H1 (cell line): ENCODE data around the gene FGF14. TPM values are rescaled to one million over a fixed set of nuclear protein-coding genes. Genes with fewer than 3 reads are reported as not detected.

Experiments used
- CTCF ChIA-PET: fragments of 300-600 bp; sonication (Branson Sonifier 250); formaldehyde crosslinking; loops from one replicate; lab custom pipeline; 2021; ENCODE audit not compliant: partially characterized antibody; lab: Charles Lee
- POLR2A ChIA-PET: fragments of 300-600 bp; sonication (Branson Sonifier 250); formaldehyde crosslinking; loops from one replicate; lab custom pipeline; 2021; ENCODE audit warnings: inconsistent platforms; ENCODE audit not compliant: partially characterized antibody; lab: Charles Lee
- DNase-seq, 2 experiments: peaks; one replicate each; pipeline versions ENCODE4 v3.0.0 to v3.0.0-alpha.2; 2010 to 2022; ENCODE audit warnings: low spot score in 2 of 2, low read depth in 1 of 2, mixed read lengths in 1 of 2
- FAIRE-seq: peaks from 2 replicates; lab custom pipeline; 2011; peaks lifted over from hg19 to GRCh38; lab: Jason Lieb, UNC
- H2AFZ ChIP-seq: 2 replicates; pipeline ENCODE4 v1.8.1; 2012; ENCODE audit warnings: low read length, inconsistent platforms
- H2AK5ac ChIP-seq: 2 replicates; pipeline ENCODE4 v1.6.1; 2013; ENCODE audit warnings: low read depth, low read length
- H2BK120ac ChIP-seq: replicated peaks from 2 replicates; pipeline ENCODE3; 2013; ENCODE audit warnings: low read depth, low read length, inconsistent platforms
- H2BK12ac ChIP-seq: 2 replicates; pipeline ENCODE4 v1.6.1; 2013; ENCODE audit warnings: low read depth, low read length
- H2BK15ac ChIP-seq: 2 replicates; pipeline ENCODE4 v1.6.1; 2013; ENCODE audit warnings: low read length
- H2BK20ac ChIP-seq: 2 replicates; pipeline ENCODE4 v1.6.1; 2013; ENCODE audit warnings: low read length
- H2BK5ac ChIP-seq: 2 replicates; pipeline ENCODE4 v1.6.1; 2013; ENCODE audit warnings: low read depth, low read length
- H3K14ac ChIP-seq: 2 replicates; pipeline ENCODE4 v1.6.1; 2013; ENCODE audit warnings: inconsistent platforms; ENCODE audit not compliant: insufficient read length
- H3K18ac ChIP-seq: 2 replicates; pipeline ENCODE4 v1.6.1; 2013; ENCODE audit warnings: low read length; ENCODE audit errors: extremely low read depth
- H3K23ac ChIP-seq: 2 replicates; pipeline ENCODE4 v1.6.1; 2013; ENCODE audit warnings: inconsistent platforms; ENCODE audit not compliant: insufficient read length
- H3K23me2 ChIP-seq: 2 replicates; pipeline ENCODE4 v1.6.1; 2013; ENCODE audit warnings: low read depth, low read length
- H3K27ac ChIP-seq: 2 replicates; pipeline ENCODE4 v1.6.1; 2011; ENCODE audit warnings: low read depth, low read length, inconsistent platforms
- H3K27me3 ChIP-seq, 4 experiments: replicated peaks in 1 of 4; 1 replicate in 1 of 4; 2 replicates in 3 of 4; pipeline versions ENCODE4 v1.6.1 to v1.8.1; 2011 to 2013; ENCODE audit warnings: low read length in 3 of 4, mild to moderate bottlenecking in 3 of 4, inconsistent platforms in 2 of 4, mixed read lengths in 2 of 4, moderate library complexity in 1 of 4; ENCODE audit not compliant: control insufficient read depth in 3 of 4, insufficient read depth in 3 of 4; ENCODE audit errors: extremely low read depth in 1 of 4
- H3K36me3 ChIP-seq, 4 experiments: 2 replicates each; pipeline versions ENCODE4 v1.6.1 to v1.8.1; 2011 to 2013; ENCODE audit warnings: mild to moderate bottlenecking in 4 of 4, low read length in 3 of 4, moderate library complexity in 2 of 4, control low read depth in 1 of 4, inconsistent platforms in 1 of 4; ENCODE audit not compliant: insufficient read depth in 4 of 4, control insufficient read depth in 2 of 4
- H3K4ac ChIP-seq: replicated peaks from 2 replicates; pipeline ENCODE3; 2013; ENCODE audit warnings: low read length, low read depth, mixed read lengths, inconsistent platforms; ENCODE audit not compliant: insufficient read length
- H3K4me1 ChIP-seq, 4 experiments: replicated peaks in 1 of 4; 1 replicate in 1 of 4; 2 replicates in 3 of 4; pipeline versions ENCODE4 v1.6.1 to v1.8.1; 2011 to 2013; ENCODE audit warnings: low read length in 3 of 4, inconsistent platforms in 2 of 4, mixed read lengths in 1 of 4; ENCODE audit not compliant: insufficient read depth in 4 of 4, control insufficient read depth in 3 of 4
- H3K4me2 ChIP-seq, 2 experiments: 2 replicates each; pipeline versions ENCODE4 v1.6.1 to v1.8.1; 2011 to 2013; ENCODE audit warnings: low read depth in 2 of 2, low read length in 2 of 2, control low read depth in 1 of 2, inconsistent platforms in 1 of 2, mild to moderate bottlenecking in 1 of 2; ENCODE audit not compliant: insufficient read depth in 1 of 2
- H3K4me3 ChIP-seq, 4 experiments: fragments of 200-600, 300-600 bp in 1 of 4; sonication (generic), shearing (Covaris generic), sonication (Bioruptor Twin) in 1 of 4; 2 replicates each; pipeline versions ENCODE4 v1.5.1 to v1.8.1; 2011 to 2016; ENCODE audit warnings: low read length in 4 of 4, low read depth in 3 of 4, control low read depth in 2 of 4, inconsistent platforms in 2 of 4, mild to moderate bottlenecking in 2 of 4, mixed read lengths in 1 of 4, moderate library complexity in 1 of 4; ENCODE audit not compliant: insufficient read depth in 2 of 4; ENCODE audit errors: extremely low read depth in 1 of 4
- H3K56ac ChIP-seq: replicated peaks from 2 replicates; pipeline ENCODE3; 2013; ENCODE audit warnings: low read depth, mild to moderate bottlenecking, mixed read lengths, low read length, inconsistent platforms; ENCODE audit not compliant: insufficient read length
- H3K79me1 ChIP-seq: 2 replicates; pipeline ENCODE4 v1.6.1; 2013; ENCODE audit warnings: low read depth, low read length, control low read depth
- H3K79me2 ChIP-seq, 2 experiments: 2 replicates each; pipeline versions ENCODE4 v1.6.1 to v1.8.1; 2012 to 2013; ENCODE audit warnings: low read length in 2 of 2, mild to moderate bottlenecking in 2 of 2, inconsistent platforms in 1 of 2; ENCODE audit not compliant: insufficient read depth in 2 of 2, control insufficient read depth in 1 of 2
- H3K9ac ChIP-seq, 4 experiments: replicated peaks in 1 of 4; 1 replicate in 1 of 4; 2 replicates in 3 of 4; pipeline versions ENCODE4 v1.6.1 to v1.8.1; 2011 to 2013; ENCODE audit warnings: low read depth in 3 of 4, low read length in 3 of 4, control low read depth in 2 of 4, mild to moderate bottlenecking in 2 of 4, moderate library complexity in 2 of 4, inconsistent platforms in 1 of 4; ENCODE audit errors: extremely low read depth in 1 of 4
- H3K9me3 ChIP-seq, 2 experiments: 2 replicates each; pipeline versions ENCODE4 v1.6.1 to v1.8.1; 2012 to 2013; ENCODE audit warnings: mild to moderate bottlenecking in 2 of 2, moderate library complexity in 2 of 2, control low read depth in 1 of 2, inconsistent platforms in 1 of 2, low read depth in 1 of 2, low read length in 1 of 2, mixed read lengths in 1 of 2; ENCODE audit not compliant: insufficient read depth in 2 of 2
- H4K20me1 ChIP-seq, 2 experiments: replicated peaks in 1 of 2; 2 replicates each; pipeline versions ENCODE3 to v1.8.1; 2011 to 2013; ENCODE audit warnings: inconsistent platforms in 2 of 2, low read length in 2 of 2, mild to moderate bottlenecking in 1 of 2; ENCODE audit not compliant: insufficient read depth in 2 of 2, control insufficient read depth in 1 of 2
- H4K5ac ChIP-seq: 2 replicates; pipeline ENCODE4 v1.6.1; 2013; ENCODE audit warnings: low read length, low read depth, mixed read lengths, inconsistent platforms; ENCODE audit not compliant: insufficient read length
- H4K8ac ChIP-seq: 2 replicates; pipeline ENCODE4 v1.8.0; 2013; ENCODE audit warnings: mild to moderate bottlenecking, moderate library complexity, low read length, inconsistent platforms; ENCODE audit not compliant: insufficient read depth; ENCODE audit errors: extremely low read depth
- H4K91ac ChIP-seq: replicated peaks from 2 replicates; pipeline ENCODE3; 2013; ENCODE audit warnings: low read length, mixed read lengths, inconsistent platforms; ENCODE audit not compliant: insufficient read length
- FOSL1 ChIP-seq: IDR thresholded peaks from 2 replicates; pipeline ENCODE4 v1.6.1; 2011; ENCODE audit warnings: mild to moderate bottlenecking, low read depth, low read length, moderate library complexity; ENCODE audit not compliant: insufficient read depth
- polyA plus RNA-seq, 7 experiments: library from polyadenylated mRNA; depleted of rRNA in 3 of 7; stranded (reverse) in 5 of 7; unstranded in 2 of 7; fragments of >200 nt in 5 of 7; fragments of 200-250 nt in 2 of 7; gene quantifications; 1 replicate in 5 of 7; 2 replicates in 1 of 7; 4 replicates in 1 of 7; pipeline versions ENCODE4 v1.2.1 to v1.2.3, GENCODE V29; 2011 to 2013; ENCODE audit warnings: missing spikeins in 2 of 7, mixed read lengths in 2 of 7
- total RNA-seq: library from RNA; stranded (reverse); fragmentation: NEBNext Ultra II Directional; extraction: Animal tissue kit (Norgen Biotek cat#: 25700); gene quantifications from 2 replicates; pipeline ENCODE4 v1.2.1, GENCODE V29; 2021

FGF14 gene
- total and polyA plus RNA-seq, 2 of the 8 experiments (the other 6 are each of a cell fraction or from before 2014, with no cell fraction given), result 0.05 to 0.58 TPM

DNA sequence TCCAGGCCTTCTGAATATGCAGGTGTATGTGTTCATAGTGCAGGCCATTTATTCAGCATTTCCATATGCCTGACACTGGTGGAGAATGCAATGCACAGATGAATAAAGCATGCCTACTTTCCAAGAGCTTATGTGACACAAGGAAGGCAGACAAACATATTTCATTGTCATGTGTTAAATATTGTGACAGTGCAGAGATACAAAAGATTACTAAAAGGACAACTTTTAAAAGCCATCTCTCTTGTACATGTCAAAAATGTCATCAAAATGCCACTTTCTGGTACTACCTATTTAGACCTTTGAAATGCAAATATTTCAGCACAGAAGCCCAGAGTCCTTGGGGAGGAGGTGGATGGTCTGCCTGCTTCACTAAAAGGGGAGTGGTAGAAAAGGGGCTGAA is 254.5 kb downstream of the FGF14 start:
- no peaks in the 10 kb centered on the region for H4K20me1 ChIP-seq
- no peak overlapping the region for H2BK5ac ChIP-seq
- H4K91ac ChIP-seq, result no peak overlapping the region
- no peak overlapping the region for H2BK12ac ChIP-seq
- no peak overlapping the region for H2BK20ac ChIP-seq
- H3K4me3 ChIP-seq, result no peak overlapping the region
- no peak overlapping the region for H3K18ac ChIP-seq
- H3K4me1 ChIP-seq, result no peaks in the 10 kb centered on the region; a peak in 1 of 7 replicates
- ChIA-PET POLR2A (no interaction called here), CTCF (no interaction called here)
- H3K23me2 ChIP-seq, result no peaks in the 10 kb centered on the region
- no peak overlapping the region for H3K4ac ChIP-seq
- H4K8ac ChIP-seq, result no peak overlapping the region
- no peak for TF ChIP-seq FOSL1
- H2AFZ ChIP-seq, result no peak overlapping the region
- no peak for DNase-seq
- no peak overlapping the region for H4K5ac ChIP-seq
- no peak overlapping the region for H3K27ac ChIP-seq
- no peak overlapping the region for H3K56ac ChIP-seq
- no peak overlapping the region for H3K9ac ChIP-seq
- no peak overlapping the region for H2BK15ac ChIP-seq
- H3K23ac ChIP-seq, result no peak overlapping the region
- H2BK120ac ChIP-seq, result no peak overlapping the region
- no peaks in the 10 kb centered on the region for H3K79me2 ChIP-seq
- no peak overlapping the region for H2AK5ac ChIP-seq
- H3K79me1 ChIP-seq, result no peaks in the 10 kb centered on the region
- H3K36me3 ChIP-seq, result no peaks in the 10 kb centered on the region
- no peaks in the 10 kb centered on the region for H3K27me3 ChIP-seq
- no peak overlapping the region for H3K4me2 ChIP-seq
- no peak overlapping the region for H3K14ac ChIP-seq
- no peak for FAIRE-seq
- no peaks in the 10 kb centered on the region for H3K9me3 ChIP-seq
